Mesothelial cell of epicardium (in vitro differentiated cells): ENCODE measurements around the gene ANO7. TPM values are rescaled to one million over a fixed set of nuclear protein-coding genes. Genes with fewer than 3 reads are reported as not detected.

ENCODE experiments used
- DNase-seq, 2 experiments: peaks; one replicate each; pipeline ENCODE4 v3.0.0; 2021; ENCODE audit warnings: low spot score in 2 of 2; ENCODE audit not compliant: unreplicated experiment in 2 of 2
- H3K27ac Mint-ChIP-seq: 2 replicates; pipeline ENCODE4 v1.8.0; 2021; ENCODE audit warnings: mixed read lengths
- H3K27me3 Mint-ChIP-seq: 2 replicates; pipeline ENCODE4 v1.8.0; 2021; ENCODE audit warnings: low read depth, mixed read lengths
- H3K36me3 Mint-ChIP-seq: 2 replicates; pipeline ENCODE4 v1.8.0; 2021; ENCODE audit warnings: mixed read lengths
- H3K4me1 Mint-ChIP-seq: 2 replicates; pipeline ENCODE4 v1.8.0; 2021; ENCODE audit warnings: mixed read lengths
- H3K4me3 Mint-ChIP-seq: 2 replicates; pipeline ENCODE4 v1.8.0; 2021; ENCODE audit warnings: mild to moderate bottlenecking, moderate library complexity, mixed read lengths
- H3K9me3 Mint-ChIP-seq: 2 replicates; pipeline ENCODE4 v1.8.0; 2021; ENCODE audit warnings: mixed read lengths
- CTCF ChIP-seq: fragments of 200-600 bp; sonication (generic); IDR thresholded peaks from one replicate; pipeline ENCODE4 v1.5.0; 2021; ENCODE audit warnings: antibody characterized with exemption; ENCODE audit not compliant: unreplicated experiment
- total RNA-seq: library from RNA; stranded (reverse); gene quantifications from 3 replicates; pipeline ENCODE4 v1.2.1, GENCODE V29; 2021

The ANO7 gene
- total RNA-seq, 1 donor from 2014 or later, result 4.5 TPM

GRCh38 chr2:241268306-241268705 lies 79.8 kb downstream of the ANO7 start:
- TF ChIP-seq CTCF, result no peak
- Mint-ChIP-seq H3K36me3 (peaks cover 28% of the 10 kb centered on the region), H3K9me3 (no peaks in the 10 kb centered on the region), H3K4me3 (no peak overlapping the region), H3K27me3 (no peaks in the 10 kb centered on the region), H3K27ac (peak overlapping the region; percentile 37), H3K4me1 (peaks cover 37% of the 10 kb centered on the region)
- no peak for DNase-seq

- Mint-ChIP-seq H3K4me3 (peak overlapping the region; percentile 20), H3K27me3 (no peaks in the 10 kb centered on the region), H3K36me3 (peaks cover 24% of the 10 kb centered on the region), H3K4me1 (peaks cover 37% of the 10 kb centered on the region), H3K27ac (peak overlapping the region; percentile 37), H3K9me3 (no peaks in the 10 kb centered on the region)
- DNase-seq, result no peak
- TF ChIP-seq CTCF, result no peak
Observed at GRCh38 chr2:241268716-241269445, 80.4 kb downstream of the ANO7 start.

GRCh38 chr2:241269707-241270520 lies 81.4 kb downstream of the ANO7 start:
- H3K27me3 Mint-ChIP-seq, result no peaks in the 10 kb centered on the region
- H3K9me3 Mint-ChIP-seq, result peaks cover 2% of the 10 kb centered on the region
- H3K36me3 Mint-ChIP-seq, result peaks cover 26% of the 10 kb centered on the region
- H3K4me1 Mint-ChIP-seq, result peaks cover 37% of the 10 kb centered on the region
- H3K4me3 Mint-ChIP-seq, result peak overlapping the region; percentile 97
- peak overlapping the region; percentile 79 for H3K27ac Mint-ChIP-seq
- no peak for TF ChIP-seq CTCF
- DNase-seq, result no peak

GRCh38 chr2:241270531-241270930 lies 82.1 kb downstream of the ANO7 start:
- Mint-ChIP-seq H3K27ac (peak overlapping the region; percentile 79), H3K4me3 (peak overlapping the region; percentile 97), H3K36me3 (peaks cover 30% of the 10 kb centered on the region), H3K27me3 (no peaks in the 10 kb centered on the region), H3K4me1 (peaks cover 37% of the 10 kb centered on the region), H3K9me3 (peaks cover 8% of the 10 kb centered on the region)
- DNase-seq, result no peak
- TF ChIP-seq CTCF, result no peak

- no peaks in the 10 kb centered on the region for H3K27me3 Mint-ChIP-seq
- TF ChIP-seq CTCF, result no peak
- peaks cover 33% of the 10 kb centered on the region for H3K36me3 Mint-ChIP-seq
- peak overlapping the region; percentile 97 for H3K4me3 Mint-ChIP-seq
- peaks cover 37% of the 10 kb centered on the region for H3K4me1 Mint-ChIP-seq
- peak in 1 of 2 experiments; percentile 58 for DNase-seq
- peak overlapping the region; percentile 96 for H3K27ac Mint-ChIP-seq
- H3K9me3 Mint-ChIP-seq, result peaks cover 19% of the 10 kb centered on the region
Observed at GRCh38 chr2:241271706-241272302, 83.3 kb downstream of the ANO7 start.
